GM21723 (cell line): ENCODE results near the gene RNASEH1.

Experiments used
- ATAC-seq: cut with Tn5 transposase; IDR thresholded peaks from one replicate; pipeline ENCODE4 v1.9.1; 2021; ENCODE audit warnings: mild to moderate bottlenecking, moderate library complexity; ENCODE audit not compliant: unreplicated experiment

RNASEH1 gene

DNA sequence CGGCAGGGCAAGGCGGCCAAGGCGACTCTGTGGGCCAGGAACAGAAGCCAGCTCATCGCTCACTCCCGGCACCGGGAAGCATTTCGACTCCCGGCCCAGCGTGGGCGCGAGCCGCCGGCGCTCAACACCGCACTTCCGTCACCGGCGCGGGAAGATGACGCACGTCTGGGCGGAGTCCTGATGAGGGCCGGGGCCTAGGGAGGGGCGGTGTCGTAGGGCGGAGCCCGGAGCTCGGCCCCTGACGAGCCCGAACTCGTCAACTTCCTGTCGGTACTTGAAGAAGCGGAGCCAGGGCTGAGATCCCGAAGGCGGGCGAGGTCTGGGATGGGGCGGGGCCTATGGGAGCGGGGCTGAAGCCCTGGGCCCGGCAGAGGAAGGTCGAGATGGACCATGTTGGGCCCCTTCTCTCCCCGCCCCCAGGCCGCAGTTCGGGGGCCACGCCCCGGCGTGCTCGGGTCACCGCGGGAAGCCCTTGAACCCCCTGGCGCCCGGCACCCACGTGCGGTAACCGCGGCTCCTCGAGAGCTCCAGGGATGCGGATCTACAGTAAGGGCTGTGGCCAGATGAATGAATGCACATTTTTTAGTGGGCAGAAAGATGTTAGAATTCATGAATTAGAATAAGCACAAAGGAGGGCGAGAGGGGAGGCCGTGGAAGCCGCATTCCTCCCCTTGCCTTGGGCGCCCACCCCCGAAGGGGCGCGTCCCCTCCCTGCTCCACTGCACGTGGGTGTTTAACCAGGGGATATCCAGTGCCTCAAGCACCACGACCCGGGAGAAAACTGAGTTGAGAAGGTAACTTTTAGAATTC, at the start of gene RNASEH1:
Gene RNASEH1, minus strand, starts transcription at position 129 of the 810 bp plus-strand sequence. Its CDS starts 73 bp downstream, at position 56.
- ATAC-seq = peak; percentile 93

DNA sequence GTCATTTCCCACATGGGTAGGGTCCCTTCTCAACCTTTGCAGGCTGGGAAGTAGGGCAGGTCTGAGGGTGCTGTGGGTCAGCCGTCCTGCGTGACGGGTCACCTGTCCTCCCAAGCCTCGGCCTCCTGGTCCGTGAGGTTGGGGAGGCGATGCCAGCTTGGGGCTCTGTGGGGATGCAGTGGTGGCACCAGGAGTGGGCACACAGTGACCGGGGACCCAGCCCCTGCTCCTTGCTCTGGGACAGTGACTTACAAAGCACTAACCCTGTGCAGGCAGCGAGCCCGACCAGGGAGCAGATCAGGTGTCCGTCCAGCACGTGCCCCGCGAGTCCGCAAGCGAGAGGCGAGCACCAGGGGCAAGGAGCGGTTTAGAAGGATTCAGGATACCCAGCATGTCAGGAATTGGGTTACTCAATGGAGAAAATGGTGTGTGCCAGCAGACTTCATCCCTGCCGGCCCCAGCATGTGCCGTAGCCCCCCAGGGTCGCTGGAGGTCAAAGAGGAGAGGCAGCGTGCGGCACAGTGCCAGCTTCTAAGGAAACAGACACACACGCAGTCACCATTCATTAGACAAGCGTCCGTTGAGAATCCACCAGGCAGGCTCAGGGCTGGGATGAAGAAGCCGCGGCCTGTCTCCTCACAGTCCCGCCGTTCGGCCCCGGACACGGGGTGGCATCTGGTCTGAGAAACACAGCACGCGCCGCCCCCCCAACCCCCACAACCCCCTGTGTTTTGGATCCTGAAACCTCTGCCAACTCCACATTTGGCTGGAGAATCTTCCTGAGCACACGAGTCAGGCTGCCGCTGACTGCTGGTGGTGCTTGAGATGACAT, 48.5 kb upstream of the RNASEH1 start:
- no peak for ATAC-seq

GRCh38 chr2:3606028-3606369, 47.9 kb upstream of the RNASEH1 start:
- no peak for ATAC-seq

- no peak for ATAC-seq
Measured at GRCh38 chr2:3604991-3605961, 47.1 kb upstream of the RNASEH1 start.

GRCh38 chr2:3604207-3604877, 46.2 kb upstream of the RNASEH1 start:
- ATAC-seq = no peak

GRCh38 chr2:3603536-3604206, 45.5 kb upstream of the RNASEH1 start:
- ATAC-seq = no peak

GRCh38 chr2:3602553-3603339, 44.6 kb upstream of the RNASEH1 start:
- no peak for ATAC-seq

GRCh38 chr2:3601561-3602271, 43.6 kb upstream of the RNASEH1 start:
- ATAC-seq = no peak

- ATAC-seq = no peak
Measured at GRCh38 chr2:3600256-3600855, 42.2 kb upstream of the RNASEH1 start.

- ATAC-seq = no peak
Measured at GRCh38 chr2:3598912-3599854, 41.0 kb upstream of the RNASEH1 start.

DNA sequence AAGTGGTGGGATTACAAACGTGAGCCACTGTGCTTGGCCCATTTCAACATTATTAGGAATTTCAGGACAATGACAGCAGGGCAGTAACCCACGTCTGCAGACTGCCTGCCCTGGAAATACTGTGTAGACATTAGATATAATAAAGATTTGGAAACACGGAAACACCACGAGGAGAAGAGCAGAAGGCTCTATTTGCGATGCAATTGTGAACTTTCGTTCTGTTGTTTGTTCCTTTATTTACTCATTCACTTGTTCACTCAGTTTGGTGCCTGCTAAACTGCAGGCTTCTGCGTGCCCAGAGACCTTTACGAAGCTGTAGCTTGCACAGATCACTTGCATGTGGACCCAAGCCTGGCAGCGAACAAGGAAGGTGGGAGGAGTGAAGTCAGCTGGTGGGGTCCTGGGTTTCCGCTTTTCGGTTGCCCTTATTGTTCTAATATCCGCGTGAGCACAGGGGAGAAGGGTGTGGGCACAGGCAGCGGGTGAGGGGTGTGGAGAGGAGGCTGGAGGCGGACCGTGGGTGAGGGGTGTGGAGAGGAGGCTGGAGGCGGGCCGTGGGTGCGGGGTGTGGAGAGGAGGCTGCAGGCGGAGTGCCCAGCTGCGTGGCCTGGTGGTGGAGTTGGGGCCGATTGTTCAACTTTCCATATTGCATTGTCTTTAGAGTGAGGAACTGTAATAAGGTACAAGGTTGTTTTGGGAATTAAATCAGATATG, 40.2 kb upstream of the RNASEH1 start:
- ATAC-seq = no peak

- peak; percentile 60 for ATAC-seq
Measured at GRCh38 chr2:3597567-3597966, 39.4 kb upstream of the RNASEH1 start.

- ATAC-seq = no peak
Measured at GRCh38 chr2:3596901-3597417, 38.8 kb upstream of the RNASEH1 start.

GRCh38 chr2:3595985-3596384, 37.9 kb upstream of the RNASEH1 start:
- peak; percentile 93 for ATAC-seq

DNA sequence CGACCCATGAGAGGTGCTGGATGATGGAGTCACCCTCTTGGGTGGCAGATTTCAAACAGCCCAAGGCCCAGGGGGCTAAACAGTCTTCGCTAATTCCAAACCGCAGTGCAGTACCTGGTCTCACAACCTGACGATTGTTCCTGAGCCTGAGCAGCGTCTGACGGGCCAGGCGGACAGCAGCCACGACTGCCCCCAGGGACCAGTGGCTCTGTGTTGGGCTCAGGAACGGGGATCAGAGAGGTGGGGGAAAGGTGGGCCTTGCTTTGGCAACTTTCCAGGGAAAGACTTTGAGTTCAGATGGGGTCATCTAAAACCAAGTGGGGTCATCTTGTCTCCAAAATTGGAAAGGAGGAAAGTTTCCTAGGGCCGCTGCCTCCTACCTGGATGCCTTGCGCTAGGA, 37.3 kb upstream of the RNASEH1 start:
- no peak for ATAC-seq
